H1 (cell line): ENCODE measurements around the gene RBBP6. TPM values are rescaled to one million over a fixed set of nuclear protein-coding genes. Genes with fewer than 3 reads are reported as not detected.

ENCODE experiments used
- CTCF ChIA-PET: fragments of 300-600 bp; sonication (Branson Sonifier 250); formaldehyde crosslinking; loops from one replicate; lab custom pipeline; 2021; ENCODE audit not compliant: partially characterized antibody; lab: Charles Lee
- POLR2A ChIA-PET: fragments of 300-600 bp; sonication (Branson Sonifier 250); formaldehyde crosslinking; loops from one replicate; lab custom pipeline; 2021; ENCODE audit warnings: inconsistent platforms; ENCODE audit not compliant: partially characterized antibody; lab: Charles Lee
- DNase-seq, 2 experiments: peaks; one replicate each; pipeline versions ENCODE4 v3.0.0 to v3.0.0-alpha.2; 2010 to 2022; ENCODE audit warnings: low spot score in 2 of 2, low read depth in 1 of 2, mixed read lengths in 1 of 2
- FAIRE-seq: peaks from 2 replicates; lab custom pipeline; 2011; peaks lifted over from hg19 to GRCh38; lab: Jason Lieb, UNC
- H2AFZ ChIP-seq: 2 replicates; pipeline ENCODE4 v1.8.1; 2012; ENCODE audit warnings: low read length, inconsistent platforms
- H2AK5ac ChIP-seq: 2 replicates; pipeline ENCODE4 v1.6.1; 2013; ENCODE audit warnings: low read depth, low read length
- H2BK120ac ChIP-seq: replicated peaks from 2 replicates; pipeline ENCODE3; 2013; ENCODE audit warnings: low read depth, low read length, inconsistent platforms
- H2BK12ac ChIP-seq: 2 replicates; pipeline ENCODE4 v1.6.1; 2013; ENCODE audit warnings: low read depth, low read length
- H2BK15ac ChIP-seq: 2 replicates; pipeline ENCODE4 v1.6.1; 2013; ENCODE audit warnings: low read length
- H2BK20ac ChIP-seq: 2 replicates; pipeline ENCODE4 v1.6.1; 2013; ENCODE audit warnings: low read length
- H2BK5ac ChIP-seq: 2 replicates; pipeline ENCODE4 v1.6.1; 2013; ENCODE audit warnings: low read depth, low read length
- H3K14ac ChIP-seq: 2 replicates; pipeline ENCODE4 v1.6.1; 2013; ENCODE audit warnings: inconsistent platforms; ENCODE audit not compliant: insufficient read length
- H3K18ac ChIP-seq: 2 replicates; pipeline ENCODE4 v1.6.1; 2013; ENCODE audit warnings: low read length; ENCODE audit errors: extremely low read depth
- H3K23ac ChIP-seq: 2 replicates; pipeline ENCODE4 v1.6.1; 2013; ENCODE audit warnings: inconsistent platforms; ENCODE audit not compliant: insufficient read length
- H3K23me2 ChIP-seq: 2 replicates; pipeline ENCODE4 v1.6.1; 2013; ENCODE audit warnings: low read depth, low read length
- H3K27ac ChIP-seq: 2 replicates; pipeline ENCODE4 v1.6.1; 2011; ENCODE audit warnings: low read depth, low read length, inconsistent platforms
- H3K27me3 ChIP-seq, 4 experiments: replicated peaks in 1 of 4; 1 replicate in 1 of 4; 2 replicates in 3 of 4; pipeline versions ENCODE4 v1.6.1 to v1.8.1; 2011 to 2013; ENCODE audit warnings: low read length in 3 of 4, mild to moderate bottlenecking in 3 of 4, inconsistent platforms in 2 of 4, mixed read lengths in 2 of 4, moderate library complexity in 1 of 4; ENCODE audit not compliant: control insufficient read depth in 3 of 4, insufficient read depth in 3 of 4; ENCODE audit errors: extremely low read depth in 1 of 4
- H3K36me3 ChIP-seq, 4 experiments: 2 replicates each; pipeline versions ENCODE4 v1.6.1 to v1.8.1; 2011 to 2013; ENCODE audit warnings: mild to moderate bottlenecking in 4 of 4, low read length in 3 of 4, moderate library complexity in 2 of 4, control low read depth in 1 of 4, inconsistent platforms in 1 of 4; ENCODE audit not compliant: insufficient read depth in 4 of 4, control insufficient read depth in 2 of 4
- H3K4ac ChIP-seq: replicated peaks from 2 replicates; pipeline ENCODE3; 2013; ENCODE audit warnings: low read length, low read depth, mixed read lengths, inconsistent platforms; ENCODE audit not compliant: insufficient read length
- H3K4me1 ChIP-seq, 4 experiments: replicated peaks in 1 of 4; 1 replicate in 1 of 4; 2 replicates in 3 of 4; pipeline versions ENCODE4 v1.6.1 to v1.8.1; 2011 to 2013; ENCODE audit warnings: low read length in 3 of 4, inconsistent platforms in 2 of 4, mixed read lengths in 1 of 4; ENCODE audit not compliant: insufficient read depth in 4 of 4, control insufficient read depth in 3 of 4
- H3K4me2 ChIP-seq, 2 experiments: 2 replicates each; pipeline versions ENCODE4 v1.6.1 to v1.8.1; 2011 to 2013; ENCODE audit warnings: low read depth in 2 of 2, low read length in 2 of 2, control low read depth in 1 of 2, inconsistent platforms in 1 of 2, mild to moderate bottlenecking in 1 of 2; ENCODE audit not compliant: insufficient read depth in 1 of 2
- H3K4me3 ChIP-seq, 4 experiments: fragments of 200-600, 300-600 bp in 1 of 4; sonication (generic), shearing (Covaris generic), sonication (Bioruptor Twin) in 1 of 4; 2 replicates each; pipeline versions ENCODE4 v1.5.1 to v1.8.1; 2011 to 2016; ENCODE audit warnings: low read length in 4 of 4, low read depth in 3 of 4, control low read depth in 2 of 4, inconsistent platforms in 2 of 4, mild to moderate bottlenecking in 2 of 4, mixed read lengths in 1 of 4, moderate library complexity in 1 of 4; ENCODE audit not compliant: insufficient read depth in 2 of 4; ENCODE audit errors: extremely low read depth in 1 of 4
- H3K56ac ChIP-seq: replicated peaks from 2 replicates; pipeline ENCODE3; 2013; ENCODE audit warnings: low read depth, mild to moderate bottlenecking, mixed read lengths, low read length, inconsistent platforms; ENCODE audit not compliant: insufficient read length
- H3K79me1 ChIP-seq: 2 replicates; pipeline ENCODE4 v1.6.1; 2013; ENCODE audit warnings: low read depth, low read length, control low read depth
- H3K79me2 ChIP-seq, 2 experiments: 2 replicates each; pipeline versions ENCODE4 v1.6.1 to v1.8.1; 2012 to 2013; ENCODE audit warnings: low read length in 2 of 2, mild to moderate bottlenecking in 2 of 2, inconsistent platforms in 1 of 2; ENCODE audit not compliant: insufficient read depth in 2 of 2, control insufficient read depth in 1 of 2
- H3K9ac ChIP-seq, 4 experiments: replicated peaks in 1 of 4; 1 replicate in 1 of 4; 2 replicates in 3 of 4; pipeline versions ENCODE4 v1.6.1 to v1.8.1; 2011 to 2013; ENCODE audit warnings: low read depth in 3 of 4, low read length in 3 of 4, control low read depth in 2 of 4, mild to moderate bottlenecking in 2 of 4, moderate library complexity in 2 of 4, inconsistent platforms in 1 of 4; ENCODE audit errors: extremely low read depth in 1 of 4
- H3K9me3 ChIP-seq, 2 experiments: 2 replicates each; pipeline versions ENCODE4 v1.6.1 to v1.8.1; 2012 to 2013; ENCODE audit warnings: mild to moderate bottlenecking in 2 of 2, moderate library complexity in 2 of 2, control low read depth in 1 of 2, inconsistent platforms in 1 of 2, low read depth in 1 of 2, low read length in 1 of 2, mixed read lengths in 1 of 2; ENCODE audit not compliant: insufficient read depth in 2 of 2
- H4K20me1 ChIP-seq, 2 experiments: replicated peaks in 1 of 2; 2 replicates each; pipeline versions ENCODE3 to v1.8.1; 2011 to 2013; ENCODE audit warnings: inconsistent platforms in 2 of 2, low read length in 2 of 2, mild to moderate bottlenecking in 1 of 2; ENCODE audit not compliant: insufficient read depth in 2 of 2, control insufficient read depth in 1 of 2
- H4K5ac ChIP-seq: 2 replicates; pipeline ENCODE4 v1.6.1; 2013; ENCODE audit warnings: low read length, low read depth, mixed read lengths, inconsistent platforms; ENCODE audit not compliant: insufficient read length
- H4K8ac ChIP-seq: 2 replicates; pipeline ENCODE4 v1.8.0; 2013; ENCODE audit warnings: mild to moderate bottlenecking, moderate library complexity, low read length, inconsistent platforms; ENCODE audit not compliant: insufficient read depth; ENCODE audit errors: extremely low read depth
- H4K91ac ChIP-seq: replicated peaks from 2 replicates; pipeline ENCODE3; 2013; ENCODE audit warnings: low read length, mixed read lengths, inconsistent platforms; ENCODE audit not compliant: insufficient read length
- KDM4A ChIP-seq: IDR thresholded peaks from one replicate; pipeline ENCODE4 v1.7.1; 2012; ENCODE audit warnings: low read depth, mild to moderate bottlenecking, moderate library complexity, low read length, inconsistent platforms; ENCODE audit not compliant: severe bottlenecking
- POU5F1 ChIP-seq: IDR thresholded peaks from 2 replicates; pipeline ENCODE4 v1.6.1; 2011; ENCODE audit warnings: low read depth, mild to moderate bottlenecking, low read length, moderate library complexity
- SIX5 ChIP-seq: IDR thresholded peaks from 2 replicates; pipeline ENCODE4 v1.6.1; 2011; ENCODE audit warnings: mild to moderate bottlenecking, low read depth, low read length
- WGBS, 2 experiments: shearing (Covaris generic) in 1 of 2; methylation state at CpG; one replicate each; pipeline versions ENCODE4 v1.1.6 to v1.1.7; 2013 to 2015; ENCODE audit warnings: low lambda C conversion rate in 2 of 2, mixed read lengths in 2 of 2, inconsistent platforms in 1 of 2, low coverage in 1 of 2, missing lambda C conversion rate in 1 of 2; ENCODE audit not compliant: insufficient replicate concordance in 2 of 2, insufficient coverage in 1 of 2, insufficient read length in 1 of 2; ENCODE audit errors: extremely low coverage in 1 of 2, missing lambda C conversion rate in 1 of 2; 5-methylcytosine and 5-hydroxymethylcytosine counted together
- polyA plus RNA-seq, 7 experiments: library from polyadenylated mRNA; depleted of rRNA in 3 of 7; stranded (reverse) in 5 of 7; unstranded in 2 of 7; fragments of >200 nt in 5 of 7; fragments of 200-250 nt in 2 of 7; gene quantifications; 1 replicate in 5 of 7; 2 replicates in 1 of 7; 4 replicates in 1 of 7; pipeline versions ENCODE4 v1.2.1 to v1.2.3, GENCODE V29; 2011 to 2013; ENCODE audit warnings: missing spikeins in 2 of 7, mixed read lengths in 2 of 7
- total RNA-seq: library from RNA; stranded (reverse); fragmentation: NEBNext Ultra II Directional; extraction: Animal tissue kit (Norgen Biotek cat#: 25700); gene quantifications from 2 replicates; pipeline ENCODE4 v1.2.1, GENCODE V29; 2021

The RBBP6 gene
- total and polyA plus RNA-seq, 2 of the 8 experiments (the other 6 are each of a cell fraction or from before 2014, with no cell fraction given) = 22.5 to 54.5 TPM

DNA sequence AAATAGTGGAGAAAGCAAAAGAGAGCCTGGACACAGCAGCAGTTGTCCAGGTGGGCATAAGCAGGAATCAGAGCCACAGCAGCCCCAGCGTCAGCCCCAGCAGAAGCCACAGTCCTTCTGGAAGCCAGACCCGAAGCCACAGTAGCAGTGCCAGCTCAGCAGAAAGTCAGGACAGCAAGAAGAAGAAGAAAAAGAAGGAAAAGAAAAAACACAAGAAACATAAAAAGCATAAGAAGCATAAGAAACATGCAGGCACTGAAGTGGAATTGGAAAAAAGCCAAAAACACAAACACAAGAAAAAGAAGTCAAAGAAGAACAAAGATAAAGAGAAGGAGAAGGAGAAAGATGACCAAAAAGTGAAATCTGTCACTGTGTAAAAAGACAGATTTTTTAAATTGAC is 32.7 kb downstream of the RBBP6 start:
- H3K56ac ChIP-seq = no peak overlapping the region
- no peak overlapping the region for H2AFZ ChIP-seq
- FAIRE-seq = no peak
- DNase-seq = no peak
- H3K9ac ChIP-seq = no peak overlapping the region
- H3K23ac ChIP-seq = no peak overlapping the region
- H4K91ac ChIP-seq = no peak overlapping the region
- no peak overlapping the region for H3K18ac ChIP-seq
- H4K8ac ChIP-seq = no peak overlapping the region
- no peaks in the 10 kb centered on the region for H4K20me1 ChIP-seq
- no peaks in the 10 kb centered on the region for H3K79me2 ChIP-seq
- H3K23me2 ChIP-seq = no peaks in the 10 kb centered on the region
- WGBS, 2 experiments = 92% methylated on average over 2 of the region's 2 CpGs; no CpG with 5 or more reads in 1 of the 2 experiments
- no peak overlapping the region for H4K5ac ChIP-seq
- no peak overlapping the region for H2AK5ac ChIP-seq
- H3K4ac ChIP-seq = no peak overlapping the region
- H2BK20ac ChIP-seq = no peak overlapping the region
- TF ChIP-seq KDM4A (no peak), POU5F1 (no peak), SIX5 (no peak)
- H3K9me3 ChIP-seq = peaks cover 2 to 12% of the 10 kb centered on the region in 2 experiments; a peak in 2 of 4 replicates
- H3K27ac ChIP-seq = no peak overlapping the region
- no peak overlapping the region for H3K4me3 ChIP-seq
- H3K79me1 ChIP-seq = no peaks in the 10 kb centered on the region
- no peak overlapping the region for H3K4me2 ChIP-seq
- H3K27me3 ChIP-seq = no peaks in the 10 kb centered on the region
- H2BK12ac ChIP-seq = no peak overlapping the region
- no peak overlapping the region for H3K14ac ChIP-seq
- CTCF ChIA-PET = interaction anchor here (0.9 kb wide), 1 partner anchor 116 kb away, joined by 4 read pairs; no protein-coding TSS in a partner anchor
- POLR2A ChIA-PET = no interaction called here
- H2BK120ac ChIP-seq = no peak overlapping the region
- H3K36me3 ChIP-seq = peaks cover 26 to 61% (median 47%) of the 10 kb centered on the region in 4 experiments
- H3K4me1 ChIP-seq = no peaks in the 10 kb centered on the region
- no peak overlapping the region for H2BK15ac ChIP-seq
- H2BK5ac ChIP-seq = no peak overlapping the region
